Stimulated activated CD4-positive, alpha-beta T cell treated with anti-CD3 and anti-CD28 coated beads, Interleukin-15, amount 100 ng/mL, for 48 hours (primary cell): ENCODE results near the gene AMN1.
"Not testable (repeated sequence)": the region's sequence is repeated elsewhere in the genome, so short reads cannot be mapped to it uniquely, and the experiment has no call there.

Experiments used
- DNase-seq, 2 donors: peaks; one replicate each; pipeline ENCODE4 v3.0.0-alpha.2; 2020; ENCODE audit warnings: low read depth in 2 of 2

Gene AMN1

DNA sequence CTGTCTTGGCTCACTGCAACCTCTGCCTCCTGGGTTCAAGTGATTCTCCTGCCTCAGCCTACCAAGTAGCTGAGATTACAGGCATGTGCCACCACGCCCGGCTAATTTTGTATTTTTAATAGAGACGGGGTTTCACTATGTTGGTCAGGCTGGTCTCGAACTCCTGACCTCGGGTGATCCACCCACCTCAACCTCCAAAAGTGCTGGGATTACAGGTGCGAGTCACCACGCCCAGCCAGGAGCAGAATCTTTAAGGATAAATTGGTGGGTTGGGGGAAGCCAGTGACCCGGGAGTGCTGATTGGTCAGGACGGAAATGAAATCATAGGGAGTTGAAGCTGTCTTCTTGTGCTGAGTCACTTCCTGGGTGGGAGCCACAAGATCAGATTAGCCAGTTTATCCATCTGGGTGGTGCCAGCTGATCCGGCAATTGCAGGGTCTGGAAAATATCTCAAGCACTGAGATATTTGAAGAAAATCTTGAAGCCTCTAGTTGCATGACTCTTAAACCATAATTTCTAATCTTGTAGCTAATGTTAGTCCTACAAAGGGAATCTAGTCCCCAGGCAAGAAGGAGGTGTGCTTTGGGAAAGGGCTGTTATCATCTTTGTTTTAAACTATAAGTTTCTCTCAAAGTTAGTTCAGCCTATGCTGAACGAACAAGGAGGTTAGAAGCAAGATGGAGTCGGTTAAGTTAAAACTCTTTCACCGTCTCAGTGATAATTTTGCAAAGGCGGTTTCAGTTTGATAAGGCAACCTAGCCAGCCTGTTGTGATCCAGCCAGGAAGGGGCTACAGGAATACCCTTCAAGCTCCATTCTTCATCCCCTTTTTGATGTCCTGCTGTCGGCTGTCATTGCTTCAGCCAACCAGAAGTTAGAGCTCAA lies 5.0 kb upstream of the AMN1 start:
- not testable (repeated sequence) for DNase-seq

GRCh38 chr12:31732926-31733548 lies 4.2 kb upstream of the AMN1 start:
- DNase-seq = no peak

DNA sequence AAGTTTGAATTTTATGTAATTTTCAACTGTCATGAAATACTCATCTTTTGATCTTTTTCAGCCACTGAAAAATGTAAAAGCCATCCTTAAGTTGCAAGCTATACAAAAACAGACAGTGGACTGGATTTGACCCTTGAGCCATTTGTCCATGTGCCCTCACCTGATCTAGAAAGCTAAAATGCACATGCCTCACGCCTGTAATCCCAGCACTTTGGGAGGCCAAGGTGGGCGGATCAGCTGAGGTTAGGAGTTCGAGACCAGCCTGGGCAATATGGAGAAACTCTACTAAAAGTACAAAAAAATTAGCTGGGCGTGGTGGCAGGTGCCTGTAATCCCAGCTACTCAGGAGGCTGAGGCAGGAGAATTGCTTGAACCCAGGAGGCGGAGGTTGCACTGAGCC lies 2.4 kb upstream of the AMN1 start:
- DNase-seq = not testable (repeated sequence)

DNA sequence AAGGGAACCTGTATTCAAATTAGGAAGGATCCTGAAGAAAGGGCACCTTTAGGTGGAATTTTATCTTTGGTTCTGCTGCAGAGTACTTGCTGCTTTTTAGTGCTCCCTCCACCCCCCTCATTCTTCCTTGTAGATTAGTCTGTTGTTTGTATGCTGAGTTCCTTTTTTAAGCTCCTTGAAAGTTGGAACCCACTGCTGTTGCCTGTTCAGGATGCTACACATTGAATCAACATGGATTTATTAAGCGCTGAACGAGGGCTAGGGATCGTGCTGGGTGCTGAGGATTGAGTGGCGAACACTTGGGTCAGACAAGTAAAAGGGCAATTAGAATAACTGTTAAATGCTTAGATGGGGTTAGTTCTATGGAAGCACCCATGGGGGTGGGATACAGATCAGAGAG lies 884 bp upstream of the AMN1 start:
- DNase-seq = no peak

DNA sequence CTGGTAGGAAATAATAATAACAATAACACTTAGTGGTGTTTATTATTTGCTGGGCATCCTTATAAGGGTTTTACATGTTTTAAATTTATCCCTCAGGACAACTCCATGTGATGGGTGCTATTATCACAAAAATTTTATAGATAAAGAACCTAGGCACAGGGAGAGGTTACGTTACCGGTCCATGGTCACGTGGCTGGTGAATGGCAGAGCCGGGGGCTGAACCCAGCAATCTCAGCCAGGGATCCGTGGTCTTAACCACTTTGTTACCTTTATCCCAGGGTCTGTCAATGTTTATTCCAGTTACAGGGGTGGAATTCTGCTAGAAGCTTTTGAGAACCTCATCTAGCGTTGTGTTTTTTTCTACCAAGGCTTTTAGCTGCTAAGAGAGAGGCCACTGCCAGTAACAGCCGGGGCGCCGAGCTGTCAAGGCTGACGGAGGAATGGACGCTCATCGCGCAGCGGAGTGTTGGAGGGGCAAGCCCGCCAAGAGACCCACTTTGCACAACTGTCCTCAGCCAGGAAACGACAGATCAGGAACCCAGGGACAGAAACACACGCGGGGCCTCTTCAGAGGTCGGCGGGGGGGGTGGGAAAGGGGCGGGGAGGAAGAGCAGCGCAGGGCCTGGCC lies 418 bp downstream of the AMN1 start:
- no peak for DNase-seq

DNA sequence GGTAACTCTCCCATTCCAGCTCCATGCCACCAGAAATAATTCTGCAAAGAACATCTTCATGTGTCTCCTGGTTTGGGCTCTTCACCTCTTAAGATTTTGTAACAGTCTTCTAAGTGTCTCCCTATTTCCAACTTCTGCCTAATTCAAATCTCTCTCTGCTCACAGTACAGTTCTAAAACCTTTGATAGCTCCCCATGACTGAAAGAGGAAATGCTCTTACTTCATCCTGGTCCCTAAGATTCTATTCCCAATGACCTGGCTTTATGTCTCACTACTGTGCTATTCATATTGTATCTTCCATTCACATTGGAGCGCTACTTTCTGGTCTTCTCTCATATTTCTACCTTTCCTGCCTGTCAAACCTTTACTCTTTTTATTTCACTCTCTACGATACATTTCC lies 1.6 kb downstream of the AMN1 start:
- DNase-seq = no peak

GRCh38 chr12:31726575-31726974 lies 2.2 kb downstream of the AMN1 start:
- DNase-seq = no peak

GRCh38 chr12:31724557-31724956 lies 4.3 kb downstream of the AMN1 start:
- no peak for DNase-seq

DNA sequence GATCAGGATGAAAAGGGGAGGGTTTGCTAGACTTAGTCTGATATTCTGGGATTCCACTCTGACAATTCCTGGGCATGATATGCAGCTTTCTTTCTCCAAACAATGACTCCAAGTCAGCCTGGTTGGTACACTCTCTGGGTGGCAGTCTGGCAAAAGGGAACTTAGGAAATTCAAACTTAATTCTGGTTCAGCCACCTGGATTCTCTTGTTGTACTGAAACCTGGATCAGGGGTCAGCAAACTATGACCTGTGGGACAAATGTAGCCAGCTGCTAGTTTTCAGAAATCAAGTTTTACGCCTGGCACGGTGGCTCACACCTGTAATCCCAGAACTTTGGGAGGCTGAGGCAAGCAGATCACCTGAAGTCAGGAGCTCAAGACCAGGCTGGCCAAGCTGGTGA lies 6.2 kb downstream of the AMN1 start:
- no peak for DNase-seq

DNA sequence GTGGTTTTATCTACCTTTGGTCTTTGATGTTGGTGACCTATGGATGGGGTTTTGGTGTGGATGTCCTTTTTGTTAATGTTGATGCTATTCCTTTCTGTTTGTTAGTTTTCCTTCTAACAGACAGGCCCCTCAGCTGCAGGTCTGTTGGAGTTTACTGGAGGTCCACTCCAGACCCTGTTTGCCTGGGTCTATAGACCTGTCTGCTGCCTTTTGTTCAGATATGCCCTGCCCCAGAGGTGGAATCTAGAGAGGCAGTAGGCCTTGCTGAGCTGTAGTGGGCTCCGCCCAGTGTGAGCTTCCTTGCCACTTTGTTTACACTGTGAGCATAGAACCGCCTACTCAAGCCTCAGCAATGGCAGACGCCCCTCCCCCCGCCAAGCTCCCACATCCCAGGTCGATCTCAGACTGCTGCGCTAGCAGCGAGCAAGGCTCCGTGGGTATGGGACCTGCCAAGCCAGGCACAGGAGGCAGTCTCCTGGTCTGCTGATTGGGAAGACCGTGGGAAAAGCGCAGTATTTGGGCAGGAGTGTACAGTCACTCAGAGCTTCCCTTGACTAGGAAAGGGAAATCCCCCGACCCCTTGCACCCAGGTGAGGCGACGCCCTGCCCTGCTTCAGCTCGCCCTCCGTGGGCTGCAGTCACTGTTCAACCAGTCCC lies 10.2 kb downstream of the AMN1 start:
- DNase-seq = not testable (repeated sequence)

DNA sequence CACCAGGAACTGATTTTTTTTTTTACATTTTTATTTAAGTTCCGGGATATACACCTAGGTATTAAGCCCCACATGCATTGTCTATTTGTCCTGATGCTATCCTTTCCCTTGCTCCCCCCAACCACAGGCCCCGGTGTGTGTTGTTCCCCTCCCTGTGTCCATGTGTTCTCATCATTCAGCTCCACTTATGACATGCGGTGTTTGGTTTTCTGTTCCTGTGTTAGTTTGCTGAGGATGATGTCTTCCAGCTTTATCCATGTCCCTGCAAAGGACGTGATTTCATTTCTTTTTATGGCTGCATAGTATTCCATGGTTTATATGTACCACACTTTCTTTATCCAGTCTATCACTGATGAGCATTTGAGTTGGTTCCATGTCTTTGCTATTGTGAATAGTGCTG lies 11.8 kb downstream of the AMN1 start:
- not testable (repeated sequence) for DNase-seq

DNA sequence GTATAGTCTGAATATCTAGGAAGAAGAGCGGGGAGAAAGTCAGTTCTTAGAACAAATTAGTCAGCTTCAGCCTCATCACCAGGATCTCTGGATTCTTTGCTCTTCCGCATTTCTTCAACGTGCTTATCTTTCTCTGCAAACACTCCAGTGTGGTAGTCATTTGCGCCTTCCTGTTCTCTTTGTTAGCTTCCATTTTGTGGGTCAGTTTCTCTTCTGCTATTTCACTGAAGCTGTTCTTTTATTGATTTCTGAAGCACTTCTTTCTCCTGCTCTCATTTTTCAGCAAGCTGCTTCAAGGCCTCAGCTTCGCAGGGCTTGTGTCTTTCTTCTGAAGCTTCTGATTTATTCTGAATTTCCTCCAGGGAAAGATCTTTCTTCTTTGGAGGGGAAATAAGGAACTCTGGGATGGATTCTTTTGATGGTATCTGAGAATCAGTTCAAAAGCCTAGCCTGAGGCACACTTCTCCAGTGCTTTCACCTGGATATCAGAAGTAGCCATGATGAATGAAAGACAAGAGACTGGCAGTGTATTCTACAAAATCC lies 13.5 kb downstream of the AMN1 start:
- DNase-seq = no peak

GRCh38 chr12:31714406-31715271 lies 14.2 kb downstream of the AMN1 start:
- DNase-seq = no peak

GRCh38 chr12:31712877-31713276 lies 15.9 kb downstream of the AMN1 start:
- DNase-seq = no peak

- DNase-seq = no peak
Measured at GRCh38 chr12:31710021-31710818, 18.6 kb downstream of the AMN1 start.

- not testable (repeated sequence) for DNase-seq
Measured at GRCh38 chr12:31708118-31708517, 20.7 kb downstream of the AMN1 start.

DNA sequence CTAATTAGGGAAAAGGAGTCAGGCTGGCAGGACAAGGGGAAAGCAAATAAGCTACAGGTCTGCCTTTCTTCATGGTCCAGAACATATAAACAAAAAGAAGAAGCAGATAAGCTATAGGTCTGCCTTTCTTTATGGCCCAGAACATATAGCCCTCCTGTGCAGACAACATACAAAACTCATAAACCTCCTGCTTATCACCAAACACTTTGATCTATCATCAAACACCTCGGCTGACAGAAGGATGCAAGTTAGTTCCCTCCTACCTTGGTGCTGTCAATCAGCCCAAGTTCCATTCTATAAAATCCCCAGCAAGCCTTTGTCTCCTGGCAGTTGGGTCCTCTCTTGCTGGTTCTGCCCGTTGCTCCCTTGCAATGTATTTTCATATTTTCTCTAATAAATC lies 23.2 kb downstream of the AMN1 start:
- DNase-seq = no peak

DNA sequence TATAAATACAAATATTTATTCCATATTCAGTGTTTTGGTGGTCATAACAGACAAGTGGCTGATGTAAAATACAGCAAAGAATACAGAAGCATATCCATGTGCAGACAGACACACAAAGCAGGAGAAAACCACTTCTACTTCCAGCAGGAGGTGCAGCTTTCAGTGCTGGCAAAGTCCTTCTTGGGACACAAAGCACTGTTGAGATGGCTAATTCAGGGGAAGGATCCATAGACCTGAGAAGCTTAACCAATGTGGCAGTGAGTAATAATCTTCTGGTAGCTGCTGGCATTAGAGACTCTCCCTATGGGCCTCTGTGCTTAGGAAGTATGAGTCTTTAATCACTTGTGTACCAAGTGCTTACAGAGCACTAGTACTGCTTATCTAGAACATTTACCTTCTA lies 26.8 kb downstream of the AMN1 start:
- DNase-seq = no peak

DNA sequence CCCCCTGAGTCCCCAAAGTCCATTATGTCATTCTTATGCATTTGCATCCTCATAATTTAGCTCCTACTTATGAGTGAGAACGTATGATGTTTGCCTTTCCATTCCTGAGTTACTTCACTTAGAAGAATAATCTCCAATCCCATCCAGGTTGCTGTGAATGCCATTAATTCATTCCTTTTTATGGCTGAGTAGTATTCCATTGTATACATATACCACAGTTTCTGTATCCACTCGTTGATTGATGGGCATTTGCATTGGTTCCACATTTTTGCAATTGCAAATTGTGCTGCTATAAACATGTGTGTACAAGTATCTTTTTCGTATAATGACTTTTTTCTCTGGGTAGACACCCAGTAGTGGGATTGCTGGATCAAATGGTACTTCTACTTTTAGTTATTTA lies 38.9 kb downstream of the AMN1 start:
- not testable (repeated sequence) for DNase-seq

- DNase-seq = no peak
Measured at GRCh38 chr12:31687101-31687527, 41.7 kb downstream of the AMN1 start.
